NCI-H1694 treated with DMSO at 0.1 percent for 48 hours (cell line): ENCODE results near the gene MYO18A.
A peak's percentile ranks its signal among the peaks of the same experiment; 100 is the strongest.
"Not testable (repeated sequence)": the region's sequence is repeated elsewhere in the genome, so short reads cannot be mapped to it uniquely, and the experiment has no call there.

Experiments used
- DNase-seq: peaks from one replicate; lab custom pipeline; 2025; lab: John Stamatoyannopoulos, UW

The MYO18A gene

GRCh38 chr17:29194669-29195068, 14.5 kb upstream of the MYO18A start:
- DNase-seq, result no peak

GRCh38 chr17:29193146-29193545, 12.9 kb upstream of the MYO18A start:
- no peak for DNase-seq

GRCh38 chr17:29190592-29191207, 10.5 kb upstream of the MYO18A start:
- no peak for DNase-seq

GRCh38 chr17:29190039-29190438, 9.8 kb upstream of the MYO18A start:
- DNase-seq, result no peak

- no peak for DNase-seq
These were observed 9.2 kb upstream of the MYO18A start for GRCh38 chr17:29189355-29189754.

- no peak for DNase-seq
These were observed 1.0 kb upstream of the MYO18A start for GRCh38 chr17:29181226-29181625.

GRCh38 chr17:29180788-29181160, 576 bp upstream of the MYO18A start:
- no peak for DNase-seq

GRCh38 chr17:29179232-29180033, 765 bp downstream of the MYO18A start:
- DNase-seq, result peak; percentile 44

GRCh38 chr17:29178750-29179231, 1.4 kb downstream of the MYO18A start:
- no peak for DNase-seq

- DNase-seq, result no peak
These were observed 2.1 kb downstream of the MYO18A start for GRCh38 chr17:29177871-29178749.

- no peak for DNase-seq
These were observed 2.7 kb downstream of the MYO18A start for GRCh38 chr17:29177541-29177870.

- DNase-seq, result no peak
These were observed 3.4 kb downstream of the MYO18A start for GRCh38 chr17:29176558-29177351.

- no peak for DNase-seq
These were observed 4.8 kb downstream of the MYO18A start for GRCh38 chr17:29175349-29175748.

GRCh38 chr17:29172589-29172988, 7.6 kb downstream of the MYO18A start:
- DNase-seq, result no peak

GRCh38 chr17:29170682-29171081, 9.5 kb downstream of the MYO18A start:
- no peak for DNase-seq

- DNase-seq, result no peak
These were observed 10.2 kb downstream of the MYO18A start for GRCh38 chr17:29169806-29170591.

GRCh38 chr17:29168759-29169126, 11.5 kb downstream of the MYO18A start:
- DNase-seq, result not testable (repeated sequence)

- no peak for DNase-seq
These were observed 12.0 kb downstream of the MYO18A start for GRCh38 chr17:29168079-29168758.

GRCh38 chr17:29167393-29168078, 12.7 kb downstream of the MYO18A start:
- no peak for DNase-seq

- no peak for DNase-seq
These were observed 13.7 kb downstream of the MYO18A start for GRCh38 chr17:29166507-29166887.
